BJ (cell line): ENCODE results near the gene KIF13A. TPM values are rescaled to one million over a fixed set of nuclear protein-coding genes. Genes with fewer than 3 reads are reported as not detected.
"Not testable (repeated sequence)": the region's sequence is repeated elsewhere in the genome, so short reads cannot be mapped to it uniquely, and the experiment has no call there.

Experiments used
- CTCF ChIA-PET: fragments of 350-600 bp; formaldehyde crosslinking; extraction: SDS; loops from one replicate; lab custom pipeline; 2021; ENCODE audit warnings: antibody characterized with exemption, inconsistent platforms; lab: Yijun Ruan, JAX
- POLR2A ChIA-PET: fragments of 300-600 bp; sonication (Branson Sonifier 250); formaldehyde crosslinking; extraction: SDS; loops from one replicate; lab custom pipeline; 2021; ENCODE audit warnings: antibody characterized with exemption; lab: Charles Lee
- DNase-seq: peaks from one replicate; pipeline ENCODE4 v3.0.0-alpha.2; 2011; ENCODE audit warnings: low read depth
- H3K27me3 ChIP-seq: 2 replicates; pipeline ENCODE4 v1.6.0; 2011; ENCODE audit warnings: low read length; ENCODE audit not compliant: control insufficient read depth, insufficient read depth
- H3K36me3 ChIP-seq: 2 replicates; pipeline ENCODE4 v1.5.1; 2011; ENCODE audit warnings: low read length; ENCODE audit not compliant: control insufficient read depth, insufficient read depth
- H3K4me3 ChIP-seq: 2 replicates; pipeline ENCODE4 v1.5.1; 2011; ENCODE audit warnings: low read depth, mild to moderate bottlenecking, control low read depth, low read length
- CTCF ChIP-seq: IDR thresholded peaks from 2 replicates; pipeline ENCODE4 v1.5.1; 2011; ENCODE audit warnings: low read depth, mild to moderate bottlenecking, control low read depth, inconsistent platforms, low read length, moderate library complexity; ENCODE audit not compliant: insufficient read depth
- polyA plus RNA-seq: library from polyadenylated mRNA; depleted of rRNA; stranded (reverse); fragments of >200 nt; gene quantifications from 2 replicates; pipeline ENCODE4 v1.2.3, GENCODE V29; 2011

KIF13A gene
- polyA plus RNA-seq, 1 experiment = 41.4 TPM

GRCh38 chr6:17850281-17850680 lies 137.2 kb downstream of the KIF13A start:
- H3K36me3 ChIP-seq = peaks cover 6% of the 10 kb centered on the region
- DNase-seq = no peak
- H3K4me3 ChIP-seq = no peak overlapping the region
- ChIA-PET POLR2A (no interaction called here), CTCF (interaction anchor here (1.6 kb wide), 1 partner anchor 272 kb away, joined by 3 read pairs; the partner anchor contains the start of gene NHLRC1)
- TF ChIP-seq CTCF = no peak
- no peaks in the 10 kb centered on the region for H3K27me3 ChIP-seq

GRCh38 chr6:17847203-17847760 lies 140.2 kb downstream of the KIF13A start:
- POLR2A ChIA-PET = no interaction called here
- peaks cover 6% of the 10 kb centered on the region for H3K36me3 ChIP-seq

GRCh38 chr6:17846762-17847161 lies 140.7 kb downstream of the KIF13A start:
- H3K27me3 ChIP-seq = no peaks in the 10 kb centered on the region
- ChIA-PET CTCF (no interaction called here), POLR2A (no interaction called here)
- no peak for DNase-seq
- no peak for TF ChIP-seq CTCF
- no peak overlapping the region for H3K4me3 ChIP-seq
- peaks cover 6% of the 10 kb centered on the region for H3K36me3 ChIP-seq

More at GRCh38 chr6:17847203-17847760, 140.2 kb downstream of the KIF13A start:
- H3K4me3 ChIP-seq = no peak overlapping the region
- CTCF ChIA-PET = no interaction called here
- H3K27me3 ChIP-seq = no peaks in the 10 kb centered on the region
- DNase-seq = no peak
- TF ChIP-seq CTCF = no peak

GRCh38 chr6:17845598-17845997 lies 141.8 kb downstream of the KIF13A start:
- Histone ChIP-seq H3K27me3 (no peaks in the 10 kb centered on the region), H3K4me3 (no peak overlapping the region), H3K36me3 (peaks cover 6% of the 10 kb centered on the region)
- CTCF ChIA-PET = no interaction called here
- no peak for TF ChIP-seq CTCF
- POLR2A ChIA-PET = no interaction called here
- no peak for DNase-seq

- POLR2A ChIA-PET, DNase-seq, H3K27me3 ChIP-seq, H3K36me3 ChIP-seq, CTCF ChIA-PET, H3K4me3 ChIP-seq: not testable (repeated sequence)
Observed at GRCh38 chr6:17844967-17845366, 142.5 kb downstream of the KIF13A start.
